HEK293 (cell line): ENCODE data around the gene SLC30A3.

ENCODE experiments used
- CTCF ChIA-PET: fragments of 350-600 bp; formaldehyde crosslinking; extraction: SDS; loops from one replicate; lab custom pipeline; 2021; ENCODE audit warnings: antibody characterized with exemption; lab: Yijun Ruan, JAX
- POLR2A ChIA-PET: fragments of 300-600 bp; formaldehyde crosslinking; extraction: SDS; loops from one replicate; lab custom pipeline; 2020; ENCODE audit warnings: antibody characterized with exemption, inconsistent platforms; lab: Yijun Ruan, JAX
- H3K27ac ChIP-seq: fragments of 200-500 bp; sonication (Bioruptor generic); 2 replicates; pipeline ENCODE4 v1.5.1; 2014; ENCODE audit warnings: low read depth, low read length, control low read depth, inconsistent platforms; ENCODE audit errors: extremely low read depth
- H3K36me3 ChIP-seq, 2 experiments: fragments of 200-500 bp in 1 of 2; sonication (Bioruptor generic) in 1 of 2; 1 replicate in 1 of 2; 2 replicates in 1 of 2; pipeline ENCODE4 v1.5.1; 2014 to 2017; ENCODE audit warnings: inconsistent platforms in 2 of 2, low read length in 2 of 2; ENCODE audit not compliant: control insufficient read depth in 2 of 2, insufficient read depth in 1 of 2
- H3K4me1 ChIP-seq: fragments of 200-500 bp; sonication (Bioruptor generic); 2 replicates; pipeline ENCODE4 v1.5.1; 2014; ENCODE audit warnings: mild to moderate bottlenecking, low read length, inconsistent platforms; ENCODE audit not compliant: control insufficient read depth, insufficient read depth
- H3K4me3 ChIP-seq: 2 replicates; pipeline ENCODE4 v1.5.1; 2011; ENCODE audit warnings: low read depth, mild to moderate bottlenecking, control low read depth, low read length, moderate library complexity
- H3K9me3 ChIP-seq: fragments of 200-500 bp; sonication (Bioruptor generic); 2 replicates; pipeline ENCODE4 v1.5.1; 2014; ENCODE audit warnings: low read depth, low read length, inconsistent platforms; ENCODE audit not compliant: control insufficient read depth, insufficient read depth
- EGR2 ChIP-seq: fragments of 450-650 bp; formaldehyde crosslinking; IDR thresholded peaks from 2 replicates; pipeline ENCODE4 v1.5.1; 2016; ENCODE audit warnings: low read depth, missing biosample characterization, missing genetic modification characterization
- KLF9 ChIP-seq: fragments of 450-650 bp; formaldehyde crosslinking; IDR thresholded peaks from 2 replicates; pipeline ENCODE4 v1.5.1; 2016; ENCODE audit warnings: missing biosample characterization, missing genetic modification characterization, low read depth
- PRDM4 ChIP-seq: fragments of 450-650 bp; formaldehyde crosslinking; IDR thresholded peaks from 2 replicates; pipeline ENCODE4 v1.5.1; 2017; ENCODE audit warnings: missing biosample characterization, missing genetic modification characterization
- SCRT2 ChIP-seq: fragments of 450-650 bp; formaldehyde crosslinking; IDR thresholded peaks from 2 replicates; pipeline ENCODE4 v1.5.1; 2016; ENCODE audit warnings: missing biosample characterization, missing genetic modification characterization
- SP7 ChIP-seq: fragments of 450-650 bp; formaldehyde crosslinking; IDR thresholded peaks from 2 replicates; pipeline ENCODE4 v1.5.1; 2016; ENCODE audit warnings: missing biosample characterization, missing genetic modification characterization
- ZBTB20 ChIP-seq: fragments of 450-650 bp; formaldehyde crosslinking; IDR thresholded peaks from 2 replicates; pipeline ENCODE4 v1.5.1; 2016; ENCODE audit warnings: missing biosample characterization, missing genetic modification characterization
- ZNF19 ChIP-seq: fragments of 450-650 bp; formaldehyde crosslinking; IDR thresholded peaks from 2 replicates; pipeline ENCODE4; 2016; ENCODE audit warnings: missing biosample characterization, missing genetic modification characterization, low read depth
- ZNF211 ChIP-seq: fragments of 450-650 bp; formaldehyde crosslinking; IDR thresholded peaks from 2 replicates; pipeline ENCODE4 v1.5.1; 2016; ENCODE audit warnings: low read depth, missing biosample characterization, missing genetic modification characterization
- ZNF266 ChIP-seq: fragments of 450-650 bp; formaldehyde crosslinking; IDR thresholded peaks from 2 replicates; pipeline ENCODE4 v1.5.1; 2016; ENCODE audit warnings: missing biosample characterization, missing genetic modification characterization, low read depth
- ZNF335 ChIP-seq: fragments of 450-650 bp; formaldehyde crosslinking; conservative IDR thresholded peaks from 2 replicates; pipeline ENCODE4 v1.5.1; 2016; ENCODE audit warnings: missing biosample characterization, missing genetic modification characterization
- ZNF366 ChIP-seq: fragments of 450-650 bp; formaldehyde crosslinking; conservative IDR thresholded peaks from 2 replicates; pipeline ENCODE4 v1.5.1; 2016; ENCODE audit warnings: missing biosample characterization, missing genetic modification characterization
- ZNF426 ChIP-seq: fragments of 450-650 bp; formaldehyde crosslinking; IDR thresholded peaks from 2 replicates; pipeline ENCODE4 v1.5.1; 2017; ENCODE audit warnings: missing biosample characterization, missing genetic modification characterization, mild to moderate bottlenecking, inconsistent platforms, moderate library complexity
- ZNF513 ChIP-seq: fragments of 450-650 bp; IDR thresholded peaks from 2 replicates; pipeline ENCODE4 v1.5.1; 2018; ENCODE audit warnings: missing biosample characterization, missing genetic modification characterization
- ZNF623 ChIP-seq: fragments of 450-650 bp; formaldehyde crosslinking; IDR thresholded peaks from 2 replicates; pipeline ENCODE4 v1.5.1; 2016; ENCODE audit warnings: missing biosample characterization, missing genetic modification characterization
- ZNF629 ChIP-seq: fragments of 450-650 bp; formaldehyde crosslinking; IDR thresholded peaks from 2 replicates; pipeline ENCODE4 v1.5.1; 2017; ENCODE audit warnings: missing biosample characterization, missing genetic modification characterization
- ZNF645 ChIP-seq: fragments of 450-650 bp; formaldehyde crosslinking; IDR thresholded peaks from 2 replicates; pipeline ENCODE4; 2016; ENCODE audit warnings: missing biosample characterization, missing genetic modification characterization
- ZNF670 ChIP-seq: fragments of 450-650 bp; formaldehyde crosslinking; IDR thresholded peaks from 2 replicates; pipeline ENCODE4 v1.5.1; 2016; ENCODE audit warnings: missing biosample characterization, missing genetic modification characterization, low read depth
- ZNF747 ChIP-seq: fragments of 450-650 bp; formaldehyde crosslinking; IDR thresholded peaks from 2 replicates; pipeline ENCODE4 v1.5.1; 2016; ENCODE audit warnings: missing biosample characterization, missing genetic modification characterization
- ZNF768 ChIP-seq: fragments of 450-650 bp; formaldehyde crosslinking; IDR thresholded peaks from 2 replicates; pipeline ENCODE4 v1.5.1; 2018; ENCODE audit warnings: missing biosample characterization, mild to moderate bottlenecking, missing genetic modification characterization
- ZSCAN16 ChIP-seq: fragments of 450-650 bp; formaldehyde crosslinking; IDR thresholded peaks from 2 replicates; pipeline ENCODE4 v1.5.1; 2016; ENCODE audit warnings: missing biosample characterization, missing genetic modification characterization
- TF ChIP-seq, protein P1 (sequence below): fragments of 450-650 bp; formaldehyde crosslinking; IDR thresholded peaks from 2 replicates; pipeline ENCODE4 v1.5.1; 2016; ENCODE audit warnings: missing biosample characterization, missing genetic modification characterization
- TF ChIP-seq, protein P2 (sequence below): fragments of 450-650 bp; formaldehyde crosslinking; IDR thresholded peaks from 2 replicates; pipeline ENCODE4 v1.5.1; 2016; ENCODE audit warnings: missing biosample characterization, missing genetic modification characterization

Gene SLC30A3

GRCh38 chr2:27264253-27264752 is 1.5 kb upstream of the SLC30A3 start (continued):
- TF ChIP-seq ZNF747 (tag by site-specific recombination) (no peak), SP7 (peak; percentile 33; the same call in 1 of the 2 replicates), KLF9 (tag by site-specific recombination) (0 out of 2 replicates have a peak, but pooled peaks have one; percentile 3), ZNF513 (tag by site-specific recombination) (no peak), SCRT2 (tag by site-specific recombination) (no peak), ZNF19 (tag by site-specific recombination) (no peak), ZNF645 (tag by site-specific recombination) (no peak), ZNF629 (tag by site-specific recombination) (no peak), ZNF266 (tag by site-specific recombination) (no peak), ZSCAN16 (tag by site-specific recombination) (no peak)

- H3K4me3 ChIP-seq: peak overlapping the region; percentile 50
- no peaks in the 10 kb centered on the region for H3K9me3 ChIP-seq
- H3K27ac ChIP-seq: no peak overlapping the region
- CTCF ChIA-PET: interaction anchor here (0.6 to 6.2 kb wide), 9 partner anchors 13 to 175 kb away, joined by 3 to 96 read pairs (median 4); partner anchors contain the start of gene TRIM54
- POLR2A ChIA-PET: interaction anchor here (0.8 to 0.9 kb wide), 3 partner anchors 30 to 32 kb away, joined by 3 to 4 read pairs (median 3); no protein-coding TSS in a partner anchor
- H3K36me3 ChIP-seq: no peaks in the 10 kb centered on the region
- peaks cover 9% of the 10 kb centered on the region for H3K4me1 ChIP-seq
- no peak for TF ChIP-seq ZNF211 (tag by site-specific recombination)
- peak; percentile 92 for TF ChIP-seq EGR2 (tag by site-specific recombination)
- TF ChIP-seq, protein P1, sequence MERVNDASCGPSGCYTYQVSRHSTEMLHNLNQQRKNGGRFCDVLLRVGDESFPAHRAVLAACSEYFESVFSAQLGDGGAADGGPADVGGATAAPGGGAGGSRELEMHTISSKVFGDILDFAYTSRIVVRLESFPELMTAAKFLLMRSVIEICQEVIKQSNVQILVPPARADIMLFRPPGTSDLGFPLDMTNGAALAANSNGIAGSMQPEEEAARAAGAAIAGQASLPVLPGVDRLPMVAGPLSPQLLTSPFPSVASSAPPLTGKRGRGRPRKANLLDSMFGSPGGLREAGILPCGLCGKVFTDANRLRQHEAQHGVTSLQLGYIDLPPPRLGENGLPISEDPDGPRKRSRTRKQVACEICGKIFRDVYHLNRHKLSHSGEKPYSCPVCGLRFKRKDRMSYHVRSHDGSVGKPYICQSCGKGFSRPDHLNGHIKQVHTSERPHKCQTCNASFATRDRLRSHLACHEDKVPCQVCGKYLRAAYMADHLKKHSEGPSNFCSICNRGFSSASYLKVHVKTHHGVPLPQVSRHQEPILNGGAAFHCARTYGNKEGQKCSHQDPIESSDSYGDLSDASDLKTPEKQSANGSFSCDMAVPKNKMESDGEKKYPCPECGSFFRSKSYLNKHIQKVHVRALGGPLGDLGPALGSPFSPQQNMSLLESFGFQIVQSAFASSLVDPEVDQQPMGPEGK (tag by site-specific recombination): peak; percentile 28; the same call in 1 of the 2 replicates
- TF ChIP-seq ZNF426 (tag by site-specific recombination): no peak
- TF ChIP-seq PRDM4 (tag by site-specific recombination): peak; percentile 10; the same call in 1 of the 2 replicates
- TF ChIP-seq ZNF623: no peak
- TF ChIP-seq, protein P2, sequence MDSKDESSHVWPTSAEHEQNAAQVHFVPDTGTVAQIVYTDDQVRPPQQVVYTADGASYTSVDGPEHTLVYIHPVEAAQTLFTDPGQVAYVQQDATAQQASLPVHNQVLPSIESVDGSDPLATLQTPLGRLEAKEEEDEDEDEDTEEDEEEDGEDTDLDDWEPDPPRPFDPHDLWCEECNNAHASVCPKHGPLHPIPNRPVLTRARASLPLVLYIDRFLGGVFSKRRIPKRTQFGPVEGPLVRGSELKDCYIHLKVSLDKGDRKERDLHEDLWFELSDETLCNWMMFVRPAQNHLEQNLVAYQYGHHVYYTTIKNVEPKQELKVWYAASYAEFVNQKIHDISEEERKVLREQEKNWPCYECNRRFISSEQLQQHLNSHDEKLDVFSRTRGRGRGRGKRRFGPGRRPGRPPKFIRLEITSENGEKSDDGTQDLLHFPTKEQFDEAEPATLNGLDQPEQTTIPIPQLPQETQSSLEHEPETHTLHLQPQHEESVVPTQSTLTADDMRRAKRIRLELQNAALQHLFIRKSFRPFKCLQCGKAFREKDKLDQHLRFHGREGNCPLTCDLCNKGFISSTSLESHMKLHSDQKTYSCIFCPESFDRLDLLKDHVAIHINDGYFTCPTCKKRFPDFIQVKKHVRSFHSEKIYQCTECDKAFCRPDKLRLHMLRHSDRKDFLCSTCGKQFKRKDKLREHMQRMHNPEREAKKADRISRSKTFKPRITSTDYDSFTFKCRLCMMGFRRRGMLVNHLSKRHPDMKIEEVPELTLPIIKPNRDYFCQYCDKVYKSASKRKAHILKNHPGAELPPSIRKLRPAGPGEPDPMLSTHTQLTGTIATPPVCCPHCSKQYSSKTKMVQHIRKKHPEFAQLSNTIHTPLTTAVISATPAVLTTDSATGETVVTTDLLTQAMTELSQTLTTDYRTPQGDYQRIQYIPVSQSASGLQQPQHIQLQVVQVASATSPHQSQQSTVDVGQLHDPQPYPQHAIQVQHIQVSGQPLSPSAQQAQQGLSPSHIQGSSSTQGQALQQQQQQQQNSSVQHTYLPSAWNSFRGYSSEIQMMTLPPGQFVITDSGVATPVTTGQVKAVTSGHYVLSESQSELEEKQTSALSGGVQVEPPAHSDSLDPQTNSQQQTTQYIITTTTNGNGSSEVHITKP (tag by site-specific recombination): peak; percentile 73; the same call in 1 of the 2 replicates
- peak; percentile 36 for TF ChIP-seq ZNF366 (tag by site-specific recombination)
- peak; percentile 66 for TF ChIP-seq ZNF335 (tag by site-specific recombination)
- no peak for TF ChIP-seq ZNF768 (tag by site-specific recombination)
- TF ChIP-seq ZNF670 (tag by site-specific recombination): no peak
- peak; percentile 30; the same call in 1 of the 2 replicates for TF ChIP-seq ZBTB20 (tag by site-specific recombination)
Observed at GRCh38 chr2:27263287-27264252, 723 bp upstream of the SLC30A3 start.
